GM23338 (cell line): ENCODE results near the gene WWOX. TPM values are rescaled to one million over a fixed set of nuclear protein-coding genes. Genes with fewer than 3 reads are reported as not detected.

Source experiments
- ATAC-seq: fragments of 200-7000 bp; cut with Tn5 transposase; 3 replicates; pipeline ENCODE4 v1.9.1; 2020
- DNase-seq: peaks from one replicate; pipeline ENCODE4 v3.0.0-alpha.2; 2015; ENCODE audit warnings: low spot score
- H2AFZ ChIP-seq: fragments of 200-600 bp; sonication (generic); 2 replicates; pipeline ENCODE4 v1.8.0; 2016; ENCODE audit warnings: antibody characterized with exemption, mild to moderate bottlenecking, moderate library complexity
- H3F3A ChIP-seq: fragments of 200-600 bp; sonication (generic); replicated peaks from 2 replicates; pipeline ENCODE4 v1.8.0; 2017; ENCODE audit warnings: antibody characterized with exemption, mixed run types, low read depth
- H3K27ac ChIP-seq: fragments of 200-600 bp; sonication (generic); 2 replicates; pipeline ENCODE4 v1.6.1; 2016; ENCODE audit warnings: low read depth
- H3K27me3 ChIP-seq: fragments of 200-600 bp; sonication (generic); 2 replicates; pipeline ENCODE4 v1.8.0; 2016; ENCODE audit warnings: mild to moderate bottlenecking, mixed run types, moderate library complexity; ENCODE audit not compliant: insufficient read depth
- H3K36me3 ChIP-seq: fragments of 200-600 bp; sonication (generic); 2 replicates; pipeline ENCODE4 v1.8.0; 2016; ENCODE audit warnings: mild to moderate bottlenecking; ENCODE audit not compliant: insufficient read depth
- H3K4me1 ChIP-seq: fragments of 200-600 bp; sonication (generic); 2 replicates; pipeline ENCODE4 v1.8.0; 2016; ENCODE audit warnings: mild to moderate bottlenecking, moderate library complexity; ENCODE audit not compliant: insufficient read depth
- H3K4me2 ChIP-seq: fragments of 200-600 bp; sonication (generic); 2 replicates; pipeline ENCODE4 v1.7.1; 2017; ENCODE audit warnings: mixed run types
- H3K4me3 ChIP-seq: fragments of 200-600 bp; sonication (generic); 2 replicates; pipeline ENCODE4 v1.6.1; 2016; ENCODE audit warnings: mixed run types
- H3K79me2 ChIP-seq: fragments of 200-600 bp; sonication (generic); replicated peaks from 2 replicates; pipeline ENCODE4 v1.8.0; 2017; ENCODE audit warnings: mild to moderate bottlenecking; ENCODE audit not compliant: insufficient read depth
- H3K9me2 ChIP-seq: fragments of 200-600 bp; sonication (generic); 2 replicates; pipeline ENCODE4 v1.8.0; 2017; ENCODE audit not compliant: insufficient read depth
- H4K20me1 ChIP-seq: fragments of 200-600 bp; sonication (generic); replicated peaks from 2 replicates; pipeline ENCODE4 v1.8.0; 2017; ENCODE audit warnings: mild to moderate bottlenecking; ENCODE audit not compliant: insufficient read depth
- H3K27ac Mint-ChIP-seq: 2 replicates; pipeline ENCODE4 v1.8.0; 2020; ENCODE audit warnings: inconsistent platforms, mild to moderate bottlenecking, moderate library complexity, mixed read lengths
- H3K27me3 Mint-ChIP-seq: 3 replicates; pipeline ENCODE4 v1.8.0; 2022; ENCODE audit warnings: low read depth, mild to moderate bottlenecking, moderate library complexity, mixed read lengths, inconsistent platforms; ENCODE audit not compliant: insufficient read depth, poor library complexity
- H3K36me3 Mint-ChIP-seq: 3 replicates; pipeline ENCODE4 v1.8.0; 2021; ENCODE audit warnings: low read depth, mild to moderate bottlenecking, inconsistent platforms, moderate library complexity, mixed read lengths
- H3K4me1 Mint-ChIP-seq: 3 replicates; pipeline ENCODE4 v1.8.0; 2020; ENCODE audit warnings: mild to moderate bottlenecking, inconsistent platforms, mixed read lengths
- H3K4me3 Mint-ChIP-seq: 3 replicates; pipeline ENCODE4 v1.8.0; 2021; ENCODE audit warnings: moderate library complexity, mild to moderate bottlenecking, inconsistent platforms, mixed read lengths
- H3K9me3 Mint-ChIP-seq: 3 replicates; pipeline ENCODE4 v1.8.0; 2020; ENCODE audit warnings: moderate library complexity, mild to moderate bottlenecking, inconsistent platforms, mixed read lengths
- CREB1 ChIP-seq: fragments of 250-450 bp; sonication (Bioruptor Pico); IDR thresholded peaks from 2 replicates; pipeline ENCODE4 v1.5.0; 2020; ENCODE audit warnings: low read depth, mild to moderate bottlenecking, moderate library complexity
- CTCF ChIP-seq, 2 experiments: fragments of 200-600 bp in 1 of 2; sonication (generic) in 1 of 2; conservative IDR thresholded peaks; 2 replicates each; pipeline versions ENCODE4 v1.5.1 to v1.6.1; 2016 to 2017; ENCODE audit warnings: antibody characterized with exemption in 2 of 2, low read depth in 2 of 2, mild to moderate bottlenecking in 2 of 2, moderate library complexity in 1 of 2
- ETS1 ChIP-seq: IDR thresholded peaks from 2 replicates; pipeline ENCODE4 v1.6.1; 2016; ENCODE audit warnings: antibody characterized with exemption
- EZH2phosphoT487 ChIP-seq: fragments of 200-600 bp; sonication (generic); IDR thresholded peaks from one replicate; pipeline ENCODE4 v1.8.1; 2018; ENCODE audit warnings: antibody characterized with exemption; ENCODE audit not compliant: unreplicated experiment
- NANOG ChIP-seq: IDR thresholded peaks from 2 replicates; pipeline ENCODE4 v1.6.1; 2016; ENCODE audit warnings: antibody characterized with exemption, borderline replicate concordance
- POLR2AphosphoS5 ChIP-seq: IDR thresholded peaks from 2 replicates; pipeline ENCODE4 v1.6.1; 2016; ENCODE audit warnings: antibody characterized with exemption, low read depth
- STAT1 ChIP-seq: IDR thresholded peaks from one replicate; pipeline ENCODE4 v1.6.1; 2016; ENCODE audit warnings: antibody characterized with exemption; ENCODE audit not compliant: unreplicated experiment
- ZNF114 ChIP-seq: fragments of 250-450 bp; sonication (Bioruptor Pico); IDR thresholded peaks from 2 replicates; pipeline ENCODE4 v1.5.0; 2020; ENCODE audit warnings: mild to moderate bottlenecking, moderate library complexity
- ZNF331 ChIP-seq: fragments of 250-450 bp; sonication (Bioruptor Pico); IDR thresholded peaks from 2 replicates; pipeline ENCODE4 v1.5.0; 2020; ENCODE audit warnings: low read depth, mild to moderate bottlenecking, moderate library complexity
- ZNF462 ChIP-seq: fragments of 250-450 bp; sonication (Bioruptor Pico); IDR thresholded peaks from 2 replicates; pipeline ENCODE4 v1.5.0; 2020; ENCODE audit warnings: mild to moderate bottlenecking, moderate library complexity
- polyA plus RNA-seq: library from polyadenylated mRNA; unstranded; fragments of >200 nt; fragmentation: Nextera tagmentation; extraction: Ambion mirVana; gene quantifications from 2 replicates; pipeline ENCODE4 v1.2.1, GENCODE V29; 2016
- total RNA-seq: library from RNA; depleted of rRNA; stranded (reverse); fragments of >200 nt; shearing (Covaris generic); gene quantifications from 2 replicates; pipeline ENCODE4 v1.2.3, GENCODE V29; 2014

Gene WWOX
- total and polyA plus RNA-seq, 2 experiments from 2014 or later: 10.0 to 19.3 TPM

GRCh38 chr16:78686601-78687000, 587.1 kb downstream of the WWOX start:
- H3K9me3 Mint-ChIP-seq: no peaks in the 10 kb centered on the region
- no peak overlapping the region for H3K4me3 ChIP-seq
- H3K27ac ChIP-seq: no peak overlapping the region
- peaks cover 1% of the 10 kb centered on the region; the same call in 1 of the 3 replicates for H3K4me1 Mint-ChIP-seq
- DNase-seq (no peak), ATAC-seq (no peak)
- H2AFZ ChIP-seq: no peak overlapping the region
- no peak for TF ChIP-seq NANOG
- no peak for TF ChIP-seq CREB1 (CRISPR knock-in tag)
- TF ChIP-seq ETS1: no peak
- no peak for TF ChIP-seq CTCF (conservative IDR thresholded peaks at IDR 0.05; ENCODE audit: low read depth in 2 of 2)
- no peak for TF ChIP-seq EZH2phosphoT487
- no peak for TF ChIP-seq ZNF331 (CRISPR knock-in tag)
- no peak for TF ChIP-seq ZNF114 (CRISPR knock-in tag)
- no peak for TF ChIP-seq POLR2AphosphoS5
- TF ChIP-seq ZNF462 (CRISPR knock-in tag): no peak
- TF ChIP-seq STAT1: no peak
- no peak overlapping the region for H3K4me3 Mint-ChIP-seq
- H3K36me3 Mint-ChIP-seq: no peaks in the 10 kb centered on the region
- H4K20me1 ChIP-seq: no peaks in the 10 kb centered on the region
- H3F3A ChIP-seq: no peaks in the 10 kb centered on the region
- no peaks in the 10 kb centered on the region for H3K27me3 ChIP-seq
- H3K4me2 ChIP-seq: no peak overlapping the region
- H3K36me3 ChIP-seq: no peaks in the 10 kb centered on the region
- H3K9me2 ChIP-seq: peaks cover 8% of the 10 kb centered on the region; the same call in 1 of the 2 replicates
- no peak overlapping the region for H3K27ac Mint-ChIP-seq
- H3K79me2 ChIP-seq: no peaks in the 10 kb centered on the region
- H3K4me1 ChIP-seq: no peaks in the 10 kb centered on the region
- H3K27me3 Mint-ChIP-seq: no peaks in the 10 kb centered on the region
